ENCODE data around the gene PTPRB.

The PTPRB gene

DNA sequence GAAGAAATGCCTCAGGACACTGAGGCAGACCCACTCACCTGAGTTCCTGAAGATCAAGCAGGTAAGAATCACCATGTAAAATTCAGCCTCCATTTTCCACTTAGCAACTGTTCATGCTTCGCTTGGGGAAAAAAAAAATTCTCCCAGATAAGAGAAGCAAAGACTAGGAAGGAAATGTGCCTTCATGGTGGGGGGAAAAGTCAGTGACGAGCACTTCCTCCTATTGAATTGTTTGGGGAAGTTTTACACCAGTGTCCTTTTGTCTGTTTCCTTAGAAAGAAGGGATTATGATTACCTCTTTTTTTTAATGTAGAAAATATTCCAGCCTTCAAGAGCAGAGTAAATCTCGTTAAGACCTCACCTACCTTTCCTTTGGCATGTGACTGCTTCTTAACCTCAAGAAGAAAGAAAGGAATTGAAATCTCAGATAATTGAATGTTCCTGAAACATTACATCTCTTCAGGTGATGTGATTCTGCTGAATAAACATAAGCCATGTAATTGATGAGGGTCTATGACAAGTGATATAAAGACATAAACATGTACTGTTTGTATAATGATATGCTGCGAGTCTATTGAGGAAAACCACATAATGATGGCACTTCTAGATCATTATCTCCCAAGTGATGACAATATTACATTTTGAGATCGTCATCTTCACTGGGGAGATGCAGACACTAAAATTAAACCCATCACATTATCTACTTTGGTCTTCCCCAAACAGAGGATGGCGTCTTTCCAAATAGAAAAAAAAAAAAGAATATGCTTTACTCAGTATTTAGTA is at the start of gene PTPRB:
PTPRB (minus strand) TSS at position 127 of the 783 bp plus-strand sequence; CDS start at position 93, 34 bp downstream.
- DNase-seq: no peak

DNA sequence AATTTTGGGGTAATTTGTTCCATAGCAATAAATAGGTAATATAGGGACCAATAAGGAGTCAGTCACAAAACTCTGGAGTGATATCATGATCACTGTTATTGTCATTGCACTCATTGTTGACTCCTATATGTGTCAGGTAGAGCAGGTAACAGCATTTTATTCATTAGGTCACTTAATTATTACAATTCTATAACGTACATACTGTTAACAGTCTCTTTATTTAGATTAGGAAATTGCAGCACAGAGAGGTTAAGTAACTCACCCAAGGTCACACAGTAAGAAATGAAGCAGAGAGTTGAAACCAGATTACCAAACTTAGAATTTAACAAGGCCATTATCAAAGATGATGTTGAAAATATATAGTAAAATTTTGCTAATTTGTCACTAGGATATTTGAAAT is 49.7 kb upstream of the PTPRB start:
- no peak for DNase-seq

DNA sequence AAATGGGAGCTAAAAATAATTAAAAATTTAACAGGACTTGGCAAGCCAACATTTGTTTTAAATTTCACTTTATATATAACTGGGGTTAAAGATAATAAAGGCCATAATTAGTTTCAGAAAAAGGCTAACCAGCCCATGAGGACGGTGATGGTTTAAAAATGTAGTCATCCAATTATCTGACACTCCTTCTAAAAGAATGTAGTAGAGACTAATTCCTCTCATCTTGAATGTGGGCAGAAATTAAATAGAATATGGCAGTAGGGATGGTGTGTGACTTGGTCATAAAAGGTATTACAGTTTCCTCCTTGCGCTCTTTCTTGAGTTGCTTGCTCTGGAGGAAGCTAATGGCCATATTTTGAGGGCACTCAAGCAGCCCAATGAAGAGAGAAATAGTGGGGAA is 49.1 kb upstream of the PTPRB start:
- DNase-seq: no peak

DNA sequence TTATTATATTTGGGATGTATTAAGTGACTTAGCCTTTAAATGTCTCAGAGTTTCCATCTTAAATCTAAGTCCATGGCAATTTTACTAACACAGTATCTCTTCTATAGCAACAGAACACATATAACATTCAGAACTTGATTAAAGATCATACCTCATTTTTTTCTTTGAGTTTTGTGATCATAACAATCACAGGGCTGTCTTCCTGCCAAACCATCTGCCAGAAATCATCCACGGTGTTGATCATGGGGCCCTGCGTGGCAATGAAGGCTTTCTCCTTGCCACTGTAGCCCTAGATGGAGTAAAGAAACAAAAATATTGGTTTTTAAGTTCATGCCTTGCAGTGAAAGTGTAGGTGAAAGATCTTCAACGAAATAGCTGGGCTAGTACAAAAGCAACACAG is 46.7 kb upstream of the PTPRB start:
- DNase-seq: no peak

DNA sequence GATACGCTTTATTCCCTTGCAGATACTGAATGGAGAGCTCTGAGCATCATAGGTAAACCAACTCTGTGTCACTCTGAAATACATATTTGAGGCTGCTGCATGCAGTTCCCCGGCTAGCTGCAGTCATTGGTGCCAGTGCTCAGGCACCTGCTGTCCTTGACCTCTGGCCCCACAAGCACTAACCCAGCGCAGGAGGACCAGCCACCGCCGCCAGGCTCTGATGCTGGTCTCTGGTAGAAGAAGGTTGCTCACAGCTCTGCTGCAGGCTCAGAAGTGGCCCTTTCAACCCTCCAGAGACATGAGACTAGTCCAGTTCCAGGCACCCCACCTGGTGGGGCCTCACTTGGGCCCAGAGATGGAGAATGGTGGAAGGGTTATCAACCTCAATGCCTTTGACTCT is 34.5 kb upstream of the PTPRB start:
- DNase-seq: no peak

DNA sequence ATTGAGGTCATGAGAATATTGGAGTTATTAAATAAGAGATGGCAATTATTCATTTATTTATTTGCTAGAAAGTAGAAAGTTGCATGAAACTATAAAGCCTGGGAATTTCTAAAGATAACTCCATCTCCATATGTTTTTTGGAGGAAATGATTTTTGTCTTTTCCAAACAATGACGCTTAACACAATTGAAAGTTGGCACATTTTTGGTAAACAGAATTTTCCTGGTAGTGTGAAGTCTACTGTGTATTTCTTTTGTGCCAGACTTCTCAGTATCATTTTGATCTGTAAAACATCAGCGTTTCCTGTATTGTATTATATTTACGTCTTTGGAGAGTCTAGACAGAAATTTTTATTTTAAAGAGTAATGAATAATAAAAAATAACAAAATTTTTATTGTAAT is 33.7 kb upstream of the PTPRB start:
- no peak for DNase-seq

DNA sequence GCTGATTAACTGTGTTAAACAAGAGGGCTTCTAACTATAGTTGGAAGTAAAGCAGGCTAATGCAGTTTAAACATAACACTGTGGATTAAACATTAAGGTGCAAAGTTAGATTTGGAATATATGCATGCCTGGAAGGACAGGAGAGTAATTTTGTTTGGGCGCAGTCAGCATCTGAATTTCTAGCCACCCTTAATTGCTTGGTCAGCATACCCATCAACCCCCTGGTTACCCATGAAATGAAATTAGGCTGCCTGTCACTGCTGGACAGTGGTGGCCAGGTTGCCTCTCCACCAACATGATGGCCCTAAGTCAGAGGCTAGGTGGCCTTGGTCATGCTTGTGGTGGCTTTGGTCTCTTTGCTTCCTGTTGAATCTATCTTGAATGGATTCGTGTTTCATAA is 30.0 kb upstream of the PTPRB start:
- no peak for DNase-seq

DNA sequence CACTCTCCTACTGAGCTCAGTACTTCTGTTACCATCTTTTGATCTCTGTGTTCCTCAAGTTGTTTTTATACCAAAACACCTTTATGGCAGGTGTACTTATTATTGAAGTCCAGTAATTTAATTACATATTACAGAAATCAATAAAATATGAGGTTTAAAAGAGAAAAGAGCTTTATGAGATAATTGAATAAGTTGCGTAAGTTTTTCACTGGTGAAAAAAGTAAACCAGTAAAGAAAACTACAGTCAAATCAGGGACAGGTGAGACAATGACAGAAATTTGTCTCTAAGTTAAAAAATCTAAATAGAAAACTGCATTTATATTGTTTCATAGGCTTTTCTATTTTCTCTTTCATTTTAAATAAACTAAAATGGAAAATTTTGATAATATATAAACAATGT is 29.1 kb upstream of the PTPRB start:
- DNase-seq: no peak

DNA sequence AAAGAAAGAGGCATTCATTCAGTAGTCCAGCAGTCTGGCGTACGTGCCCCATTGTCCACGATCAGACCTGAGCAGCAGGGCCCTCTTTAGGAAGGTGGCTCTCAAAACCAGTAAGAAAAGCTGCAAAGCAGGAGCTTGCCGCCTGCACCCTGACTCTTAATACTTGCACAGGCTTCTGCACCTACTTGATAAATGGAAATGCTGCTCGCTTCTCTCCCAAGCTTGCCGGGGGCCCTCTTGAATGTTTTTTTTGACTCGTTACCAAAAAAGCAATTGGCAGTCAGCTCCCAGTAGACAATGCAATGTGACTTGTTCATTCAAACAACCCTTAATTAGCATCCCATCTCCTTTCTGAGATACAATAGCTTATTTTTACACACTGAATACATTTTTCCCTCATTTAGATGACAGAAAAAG is 27.2 kb upstream of the PTPRB start:
- DNase-seq: no peak

DNA sequence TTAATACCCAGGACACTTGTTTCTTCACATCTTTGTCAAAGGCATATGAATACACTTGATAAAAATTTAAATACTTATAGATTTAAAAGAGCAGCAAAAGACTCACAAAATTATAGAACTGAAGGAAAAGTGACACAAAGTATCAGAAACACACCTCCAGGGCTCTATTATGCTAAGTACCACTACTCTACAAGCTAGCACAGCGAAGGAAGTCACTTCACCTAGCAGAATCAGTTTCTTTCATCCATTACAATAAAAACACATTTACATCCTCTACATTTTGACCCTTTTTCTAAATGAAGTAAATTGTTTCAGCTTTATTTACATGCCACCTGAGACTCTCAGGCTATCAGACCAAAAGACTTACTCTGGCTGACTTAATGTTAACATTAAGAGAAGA is 26.6 kb upstream of the PTPRB start:
- DNase-seq: no peak

DNA sequence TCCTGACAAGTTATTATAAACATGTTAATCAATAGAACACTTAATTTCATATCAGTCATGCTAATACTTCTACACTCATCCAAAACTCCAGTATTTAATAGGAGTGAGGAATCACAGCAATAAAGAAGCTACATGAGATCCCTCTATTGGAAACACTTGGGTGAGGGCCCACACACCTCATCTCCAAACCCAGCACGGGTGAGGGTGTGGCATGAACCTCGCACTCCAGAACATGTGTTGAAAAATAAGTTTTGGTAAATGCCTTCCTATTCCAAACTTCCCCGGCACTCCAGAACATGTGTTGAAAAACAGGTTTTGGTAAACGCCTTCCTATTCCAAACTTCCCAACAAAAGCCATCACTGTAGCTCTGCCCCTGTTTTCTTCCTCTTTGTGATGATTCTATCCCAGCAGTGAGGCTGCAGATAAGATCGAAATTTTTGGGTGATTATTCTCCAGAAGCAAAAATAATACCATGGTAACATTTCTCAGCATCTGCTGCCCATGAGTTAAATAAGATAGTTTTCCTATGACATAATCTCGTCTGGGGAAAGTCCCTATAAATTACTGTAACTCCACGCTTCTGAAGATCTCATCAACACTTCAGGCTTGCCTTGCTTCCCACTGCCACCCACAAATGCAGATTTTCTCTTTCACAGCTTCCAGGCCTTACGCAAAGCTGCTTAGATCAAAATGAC is 24.4 kb upstream of the PTPRB start:
- DNase-seq: no peak

DNA sequence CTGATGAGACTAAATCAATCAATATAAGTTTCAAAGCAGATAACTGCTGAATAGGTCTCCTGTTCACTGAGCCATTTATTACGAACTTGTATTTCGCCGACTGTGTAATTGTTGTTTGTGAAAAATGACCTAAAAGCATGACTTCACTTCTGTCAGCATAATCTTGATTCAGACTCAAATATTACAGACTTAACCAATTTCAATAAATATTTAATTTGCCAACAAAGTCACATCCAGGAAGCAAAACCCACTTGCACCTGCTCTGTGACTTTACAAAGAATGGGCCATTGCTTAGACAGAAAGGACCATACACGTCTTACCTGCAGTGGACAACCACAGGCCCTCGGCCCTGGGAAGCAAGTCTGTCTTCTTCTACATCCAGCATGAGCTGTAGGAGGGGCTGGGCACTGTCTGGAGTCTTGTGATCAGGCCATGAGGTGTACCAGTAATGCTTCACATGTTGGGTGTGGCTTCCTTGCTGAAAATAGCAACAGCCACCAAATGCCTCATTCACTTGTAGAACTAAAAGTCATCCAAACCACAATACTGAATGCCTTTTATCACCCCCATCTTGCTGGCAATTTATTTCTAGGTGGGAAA is 23.5 kb upstream of the PTPRB start:
- DNase-seq: no peak

DNA sequence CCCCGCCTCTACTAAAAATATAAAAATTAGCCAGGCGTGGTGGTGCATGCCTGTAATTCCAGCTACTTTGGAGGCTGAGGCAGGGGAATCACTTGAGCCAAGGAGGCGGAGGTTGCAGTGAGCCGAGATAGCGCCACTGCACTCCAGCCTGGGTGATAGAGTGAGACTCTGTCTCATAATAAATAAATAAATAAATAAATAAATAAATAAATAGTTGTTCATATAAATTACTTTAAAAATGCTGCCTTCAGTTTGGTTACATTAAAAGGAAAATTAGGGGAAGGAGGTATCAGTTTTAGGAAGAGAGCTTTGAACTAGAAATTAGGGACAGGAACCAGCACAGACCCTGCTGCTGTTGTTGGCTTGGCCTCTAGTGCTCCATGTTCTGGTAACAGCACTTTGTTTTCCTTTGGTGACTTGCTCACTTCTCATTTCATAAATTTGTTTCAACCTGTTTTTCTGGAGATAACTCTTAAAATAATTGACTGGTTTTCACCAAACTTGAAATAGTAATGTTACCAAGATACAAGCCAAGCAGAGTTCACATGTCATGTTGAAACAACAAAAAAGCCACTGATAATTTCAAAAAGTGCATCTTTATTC is 22.9 kb upstream of the PTPRB start:
- no peak for DNase-seq

DNA sequence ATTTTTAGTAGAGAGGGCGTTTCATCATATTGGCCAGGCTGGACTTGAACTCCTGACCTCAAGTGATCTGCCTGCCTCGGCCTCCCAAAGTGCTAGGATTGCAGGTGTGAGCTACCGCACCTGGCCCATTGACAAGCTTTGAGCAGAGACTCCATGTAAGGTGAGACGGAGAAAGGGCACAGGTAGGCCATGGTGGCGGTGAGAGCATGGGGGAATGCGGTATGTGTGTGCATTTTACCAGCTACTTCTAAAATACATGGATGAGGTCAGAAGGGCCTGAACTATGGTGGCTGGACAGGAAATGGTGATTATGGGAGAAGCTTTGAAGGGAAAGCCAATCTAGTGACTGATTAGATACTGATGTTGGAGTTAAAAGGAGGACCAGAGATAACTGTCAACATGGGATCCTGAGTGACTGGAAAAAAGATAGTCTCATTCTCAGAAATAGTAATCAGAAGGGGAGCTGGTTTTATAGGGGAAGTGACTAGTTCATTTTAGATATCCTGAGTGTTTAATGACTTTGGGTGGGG is 21.9 kb upstream of the PTPRB start:
- no peak for DNase-seq

DNA sequence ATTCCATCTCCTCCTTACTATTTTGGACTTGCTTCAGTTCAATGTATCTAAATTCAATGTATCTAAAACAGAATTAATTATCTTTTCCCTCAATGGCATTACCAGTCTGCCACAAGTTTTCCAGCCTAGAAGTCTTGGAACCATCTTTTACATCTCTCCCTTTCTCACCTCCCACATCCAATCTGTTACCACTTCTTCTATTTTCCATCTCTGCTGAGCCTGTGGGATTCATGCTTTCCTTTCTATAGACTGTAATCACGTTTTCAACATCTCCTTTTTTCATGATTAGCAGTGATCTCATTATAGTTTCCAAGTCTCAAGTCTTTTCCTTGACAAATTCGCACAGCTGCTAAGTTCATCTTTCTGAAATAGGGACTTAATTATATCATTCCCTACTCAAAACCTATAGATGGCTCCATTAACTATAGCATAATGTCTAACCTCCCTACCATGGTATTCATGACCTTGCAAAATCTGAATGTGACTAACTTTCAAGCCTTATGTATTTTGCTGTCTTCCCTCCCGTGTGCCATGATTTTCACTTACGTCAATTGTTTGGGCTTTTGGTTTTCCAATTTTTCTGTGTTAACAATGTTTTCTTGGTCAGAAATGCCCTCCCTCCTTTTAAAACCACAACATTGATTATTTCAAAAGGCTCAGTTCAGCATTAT is 20.5 kb upstream of the PTPRB start:
- no peak for DNase-seq

DNA sequence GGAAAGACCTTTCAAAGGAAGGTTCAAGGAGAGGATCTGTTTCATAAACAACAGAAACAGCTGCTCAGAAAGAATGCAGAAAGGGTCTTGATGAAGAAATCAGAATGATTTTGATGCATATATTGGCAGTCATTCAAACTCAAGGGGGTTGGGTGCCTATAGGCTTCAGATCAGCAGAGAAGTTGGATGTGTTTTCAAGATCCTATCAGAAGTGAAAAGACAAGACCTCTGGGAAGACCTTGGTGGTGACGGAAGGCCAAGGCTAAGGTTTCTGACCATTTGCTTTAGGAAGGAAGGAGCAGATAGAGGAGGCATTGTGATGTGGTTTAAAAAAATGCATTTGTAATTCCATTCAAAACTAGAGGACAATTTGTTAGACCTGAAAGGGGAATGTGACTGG is 15.2 kb upstream of the PTPRB start:
- no peak for DNase-seq

DNA sequence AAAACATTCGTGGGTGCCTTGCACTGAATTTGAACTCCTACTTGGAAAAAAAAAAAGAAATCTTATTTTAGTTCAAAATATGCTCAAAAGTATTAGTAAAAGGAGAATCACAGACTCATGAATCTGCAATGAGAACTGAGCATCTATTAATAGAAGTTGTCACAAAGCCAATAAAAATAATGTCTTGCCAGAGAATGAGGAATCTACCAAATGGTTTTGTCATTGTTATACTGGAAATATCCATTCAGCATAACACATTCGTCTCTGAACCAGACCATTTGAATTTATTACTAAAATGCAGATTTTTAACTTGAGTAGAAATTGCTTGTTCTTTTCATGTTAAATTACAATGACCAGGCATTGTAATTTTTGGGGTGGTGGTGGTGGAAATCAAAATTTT is 11.6 kb upstream of the PTPRB start:
- no peak for DNase-seq

DNA sequence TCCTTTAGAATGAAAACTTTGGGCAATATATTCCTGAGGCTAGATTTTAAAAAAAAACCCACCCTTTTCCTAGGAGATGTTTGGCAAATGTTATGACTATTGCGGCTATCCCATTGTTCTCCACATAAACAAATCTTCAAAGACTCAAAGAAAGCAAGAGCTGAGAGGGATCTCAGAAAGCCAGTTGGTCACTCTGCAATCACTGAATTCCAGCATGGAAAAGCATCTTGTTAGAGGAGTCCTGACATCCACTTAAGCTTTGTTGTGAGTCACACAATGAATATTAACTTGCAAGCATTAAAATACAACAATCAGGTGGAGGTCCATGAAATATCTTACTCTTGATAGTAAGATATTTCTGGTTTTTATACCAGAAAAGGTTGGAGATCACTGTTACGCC is 11.0 kb upstream of the PTPRB start:
- no peak for DNase-seq

DNA sequence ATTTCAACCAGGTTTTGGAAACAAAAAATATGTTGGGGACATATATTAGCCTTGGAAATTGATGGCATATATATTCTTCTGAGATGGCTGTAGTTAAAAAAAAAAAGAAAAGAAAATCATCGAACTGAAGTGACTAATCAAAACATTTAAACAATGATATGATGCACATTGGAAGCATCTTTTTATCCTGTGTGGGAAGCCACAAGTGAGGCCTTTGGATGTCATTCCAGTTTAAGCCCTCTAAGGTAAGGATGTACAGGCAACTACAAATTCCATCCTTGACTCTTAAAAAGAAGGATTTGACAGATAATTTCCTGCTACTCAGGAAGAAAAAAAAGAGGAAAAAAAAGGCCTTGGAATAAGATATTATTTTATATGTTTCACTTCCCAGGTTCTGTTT is 9.6 kb upstream of the PTPRB start:
- DNase-seq: no peak

DNA sequence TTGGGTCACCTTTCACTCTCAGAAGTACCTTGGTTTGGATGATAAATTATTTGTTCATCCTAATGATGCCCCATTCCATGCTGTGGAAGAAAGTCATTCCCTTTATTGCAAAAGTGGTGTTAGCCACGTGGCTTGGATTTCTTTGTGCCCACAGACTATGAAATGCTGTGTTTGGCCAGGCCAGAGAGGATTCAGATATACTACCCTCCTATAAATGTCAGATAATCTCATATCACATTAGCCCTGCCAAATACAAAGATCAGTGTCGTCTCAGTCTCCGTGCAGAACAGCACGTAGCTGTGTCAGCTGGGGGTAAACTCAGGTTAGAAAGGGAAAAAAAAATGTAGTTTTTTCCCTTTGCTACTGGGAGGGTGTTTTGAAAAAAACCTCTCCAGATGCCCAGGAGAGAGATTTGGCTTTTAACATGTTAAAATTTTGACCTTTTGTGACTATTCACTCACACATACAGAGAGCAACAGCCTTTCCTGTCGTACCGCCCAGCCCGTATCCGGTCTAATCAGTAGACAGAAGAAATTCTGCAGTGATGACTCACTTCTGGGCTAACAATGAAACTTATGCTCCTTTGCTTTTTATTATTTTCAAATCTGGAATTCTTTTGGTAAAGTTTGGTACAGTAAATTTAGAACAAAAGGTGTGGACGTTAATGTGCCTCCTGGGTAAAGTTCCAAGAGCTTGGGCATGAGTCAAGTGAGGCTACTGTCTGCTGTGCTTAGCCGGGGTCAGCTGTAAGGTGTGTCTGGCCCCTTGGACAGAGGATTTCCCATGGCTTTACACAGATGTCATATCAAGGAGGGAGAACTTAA is 8.5 kb upstream of the PTPRB start:
- DNase-seq: no peak

DNA sequence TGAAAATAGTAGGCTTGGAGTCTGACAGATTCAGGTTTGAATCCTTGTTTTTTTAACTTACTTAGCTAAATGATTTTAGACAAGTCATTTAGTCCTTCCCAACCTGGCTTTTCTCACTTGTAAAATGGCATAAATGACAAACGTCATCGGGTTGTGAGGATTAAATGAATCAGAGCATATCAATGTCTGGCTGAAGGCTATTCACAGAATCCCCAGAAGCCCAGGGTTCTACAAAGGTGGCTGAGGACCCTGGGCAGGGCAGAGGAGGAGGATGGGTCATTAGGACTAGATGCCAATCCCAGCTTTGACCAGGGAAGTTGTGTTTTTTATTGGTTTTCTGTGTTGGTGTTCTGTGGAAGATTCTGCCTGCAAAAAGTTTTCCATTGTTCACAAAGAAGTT is 7.6 kb upstream of the PTPRB start:
- DNase-seq: no peak

DNA sequence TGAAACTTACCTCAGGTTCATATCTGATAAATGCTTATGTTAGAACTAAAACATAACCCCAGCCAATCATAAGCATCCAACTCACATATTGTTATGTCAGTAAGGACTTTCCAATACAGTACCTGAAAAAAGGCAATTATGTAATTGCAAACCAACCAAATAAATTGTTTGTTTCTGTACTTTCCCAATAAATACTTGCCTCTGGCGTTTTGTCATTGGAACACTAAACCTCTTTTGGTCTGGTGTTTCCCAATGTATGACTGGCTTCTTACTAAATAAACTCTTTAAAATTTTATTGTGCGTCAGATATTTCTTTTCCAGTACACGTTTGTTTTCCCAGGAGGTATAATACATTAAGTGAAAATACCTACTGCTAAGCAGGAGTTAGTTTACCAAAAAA is 6.7 kb upstream of the PTPRB start:
- DNase-seq: no peak

Data from CD4-positive, alpha-beta T cell treated with Interleukin-17A for 4 hours (primary cell).